Limb (tissue), 2 donors: ENCODE results near the gene FES.
A peak's percentile ranks its signal among the peaks of the same experiment; 100 is the strongest.
"Not testable (repeated sequence)": the region's sequence is repeated elsewhere in the genome, so short reads cannot be mapped to it uniquely, and the experiment has no call there.

ENCODE experiments used
- DNase-seq, 2 donors: peaks; one replicate each; pipeline ENCODE4 v3.0.0-alpha.2; 2016; ENCODE audit errors: extremely low spot score in 2 of 2

The FES gene

GRCh38 chr15:90891346-90891949 lies 7.1 kb downstream of the FES start:
- no peak for DNase-seq

DNA sequence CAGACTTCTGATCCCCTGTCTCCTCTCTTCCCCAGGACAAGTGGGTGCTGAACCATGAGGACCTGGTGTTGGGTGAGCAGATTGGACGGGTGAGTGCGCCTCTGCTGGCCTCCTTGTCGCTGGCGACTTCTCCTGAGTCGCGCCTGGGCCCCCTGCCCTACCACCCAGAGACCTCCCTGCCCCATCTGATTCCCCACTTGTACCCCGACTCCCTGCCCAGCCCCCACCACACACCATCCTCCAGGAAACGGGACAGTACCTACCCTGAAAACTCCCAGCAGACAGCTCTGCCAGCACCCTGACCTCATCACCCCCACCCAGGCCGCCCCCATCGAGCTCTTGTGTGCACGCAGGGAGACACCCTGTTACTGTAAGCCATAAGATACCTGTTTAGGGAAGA lies 7.7 kb downstream of the FES start:
- DNase-seq: no peak

DNA sequence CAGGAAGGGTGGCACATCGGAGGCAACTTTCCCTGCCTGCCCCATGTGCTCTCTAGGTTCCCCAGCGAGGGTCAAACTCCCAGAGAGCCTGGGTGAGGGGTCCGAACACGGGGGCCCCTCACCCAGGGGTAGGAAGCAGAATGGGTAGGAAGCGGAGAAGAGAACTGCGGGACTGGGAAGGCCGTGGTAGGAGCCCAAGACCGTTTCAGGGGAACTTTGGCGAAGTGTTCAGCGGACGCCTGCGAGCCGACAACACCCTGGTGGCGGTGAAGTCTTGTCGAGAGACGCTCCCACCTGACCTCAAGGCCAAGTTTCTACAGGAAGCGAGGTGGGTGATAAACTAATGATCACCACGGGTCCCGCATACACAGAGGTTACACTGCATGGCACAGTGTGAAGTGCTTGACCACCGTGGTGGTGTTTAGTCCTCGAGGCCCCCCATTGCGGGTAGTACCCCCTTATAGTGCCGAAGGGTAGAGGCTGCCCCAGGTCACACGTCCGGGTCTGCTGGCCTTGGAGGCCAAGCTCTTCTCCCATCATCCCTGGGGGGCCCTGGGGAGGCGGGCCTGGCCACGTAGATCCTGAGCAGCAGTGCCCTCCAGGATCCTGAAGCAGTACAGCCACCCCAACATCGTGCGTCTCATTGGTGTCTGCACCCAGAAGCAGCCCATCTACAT lies 8.3 kb downstream of the FES start:
- no peak for DNase-seq

GRCh38 chr15:90893175-90894090 lies 9.1 kb downstream of the FES start:
- DNase-seq: no peak

GRCh38 chr15:90895571-90896117 lies 11.3 kb downstream of the FES start:
- peak in 1 of 2 donors; percentile 40 for DNase-seq

- DNase-seq: not testable (repeated sequence)
These were observed 12.9 kb downstream of the FES start for GRCh38 chr15:90897131-90897655.

- DNase-seq: peak in 1 of 2 donors; percentile 38
These were observed 17.1 kb downstream of the FES start for GRCh38 chr15:90901175-90902039.

DNA sequence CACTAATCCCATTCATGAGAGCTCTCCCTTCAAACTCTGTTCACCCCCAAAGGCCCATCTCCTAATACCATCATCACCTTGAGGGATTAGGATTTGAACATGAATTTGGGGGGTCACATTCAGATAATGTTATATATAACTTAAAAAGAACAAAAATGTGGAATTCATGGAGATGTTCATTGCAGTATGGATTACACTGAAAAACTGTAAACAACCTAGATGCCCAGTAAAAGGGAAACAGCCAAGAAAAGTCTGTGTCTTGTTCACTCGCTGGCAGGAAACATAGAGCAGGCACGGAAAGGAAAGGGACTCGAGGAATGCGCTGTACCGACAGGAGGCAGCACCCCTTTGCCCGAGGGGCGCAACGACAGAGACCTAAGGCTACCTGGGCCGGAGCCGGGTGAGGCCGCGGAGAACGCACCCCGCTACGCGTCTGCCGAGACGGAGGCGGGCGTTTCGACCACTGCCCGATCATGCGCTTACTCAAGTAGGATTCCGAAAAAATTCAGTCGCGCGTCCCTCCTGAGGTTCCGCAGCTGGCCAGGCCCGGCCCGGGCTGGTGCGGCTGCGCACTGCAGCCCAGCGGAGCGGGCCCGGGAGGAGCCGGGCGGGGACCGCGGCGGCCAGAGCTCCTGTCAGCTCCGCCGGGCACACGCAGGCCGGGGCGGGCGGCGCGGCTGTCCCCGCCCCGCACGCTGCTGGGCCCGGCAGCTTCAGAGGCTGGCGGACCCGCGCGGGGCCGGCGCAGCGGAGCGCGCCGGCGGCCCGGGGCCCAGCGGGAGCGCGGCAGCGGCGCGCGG lies 17.9 kb downstream of the FES start:
- DNase-seq: peak; percentile 75 to 87

- peak; percentile 15 to 73 for DNase-seq
These were observed 18.8 kb downstream of the FES start, which contains the start of gene MAN2A2 for GRCh38 chr15:90902840-90903732. MAN2A2 (plus strand) TSS chr15:90903302; CDS start chr15:90904208, 906 bp downstream.

- DNase-seq: peak in 1 of 2 donors; percentile 40
These were observed 19.6 kb downstream of the FES start for GRCh38 chr15:90903733-90904536.

DNA sequence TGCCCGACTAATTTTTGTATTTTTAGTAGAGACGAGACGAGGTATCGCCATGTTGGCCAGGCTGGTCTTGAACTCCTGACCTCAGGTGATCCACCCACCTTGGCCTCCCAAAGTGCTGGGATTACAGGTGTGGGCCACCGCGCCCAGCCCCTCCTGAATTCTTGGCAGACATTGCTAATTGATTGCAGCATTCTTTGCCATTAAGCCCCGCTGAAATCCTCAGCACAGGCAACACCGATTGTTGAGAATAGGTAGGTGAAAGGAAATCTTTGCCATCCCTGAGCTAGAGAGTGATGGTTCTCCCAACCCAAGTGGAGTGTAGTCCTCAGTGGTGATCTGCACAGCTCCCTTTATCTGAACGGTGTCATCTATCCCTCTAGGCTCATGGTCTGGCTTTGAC lies 20.4 kb downstream of the FES start:
- no peak for DNase-seq

- DNase-seq: no peak
These were observed 21.2 kb downstream of the FES start for GRCh38 chr15:90905306-90906180.

- DNase-seq: no peak
These were observed 22.0 kb downstream of the FES start for GRCh38 chr15:90906181-90906849.

DNA sequence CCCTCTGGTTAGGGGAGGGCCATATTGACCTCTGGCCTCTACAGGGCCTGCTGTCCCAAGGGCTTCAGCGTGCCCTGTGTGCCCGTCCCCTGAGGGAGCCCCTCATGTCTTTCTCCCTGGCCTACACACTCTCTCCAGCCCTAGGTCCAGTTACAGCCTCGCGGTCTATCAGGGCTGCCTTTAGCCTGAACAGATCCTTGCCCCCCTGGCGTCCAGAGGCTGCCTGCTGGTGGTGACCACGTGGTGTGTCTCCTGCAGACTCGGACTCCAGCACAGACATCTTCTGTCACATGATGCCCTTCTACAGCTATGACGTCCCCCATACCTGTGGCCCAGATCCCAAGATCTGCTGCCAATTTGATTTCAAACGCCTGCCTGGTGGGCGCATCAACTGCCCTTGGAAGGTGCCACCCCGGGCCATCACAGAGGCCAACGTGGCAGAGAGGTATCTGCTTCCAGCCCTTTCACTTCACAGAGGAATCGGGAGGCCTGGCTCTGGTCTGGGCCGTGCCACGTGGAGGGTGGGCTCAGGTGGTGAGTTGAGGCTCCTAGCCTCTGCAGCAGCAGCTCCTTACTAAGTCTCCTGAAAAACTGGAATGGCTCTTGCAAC lies 22.9 kb downstream of the FES start:
- no peak for DNase-seq

DNA sequence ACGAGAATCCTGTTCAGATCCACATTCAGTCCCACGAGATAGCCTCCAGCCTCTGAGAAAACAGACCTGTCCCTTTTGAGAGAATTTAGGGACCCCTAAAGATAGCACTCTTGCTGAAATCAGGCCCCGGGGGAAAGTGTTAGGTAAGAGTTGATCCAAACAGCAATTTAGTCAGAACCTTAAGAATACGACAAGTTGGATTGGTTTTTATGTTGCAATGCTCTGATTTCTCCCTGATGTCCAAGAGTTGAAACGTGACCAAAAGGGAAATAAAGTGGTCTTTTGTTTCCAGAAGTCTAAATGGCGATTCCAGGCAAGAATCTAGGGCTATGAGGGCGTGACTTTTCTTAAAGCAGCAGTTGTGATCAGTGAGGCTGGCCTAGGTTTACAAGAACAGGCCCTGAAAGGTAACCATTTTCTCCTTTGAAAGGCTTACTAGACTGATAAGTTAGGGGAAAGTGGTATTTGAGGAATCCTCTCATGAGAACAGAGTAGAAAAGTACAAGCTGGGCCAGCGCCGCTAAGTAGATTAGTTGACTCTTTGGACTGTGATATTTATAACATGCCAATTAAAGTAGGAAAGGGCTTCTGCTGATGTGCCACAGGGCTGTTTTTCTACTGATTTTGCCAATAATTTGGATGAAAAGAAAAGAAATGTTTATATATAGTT lies 23.7 kb downstream of the FES start:
- DNase-seq: no peak
